Chondrocyte (in vitro differentiated cells): Measurements from ENCODE around the gene NT5DC1. TPM values are rescaled to one million over a fixed set of nuclear protein-coding genes. Genes with fewer than 3 reads are reported as not detected.
A peak's percentile ranks its signal among the peaks of the same experiment; 100 is the strongest.

Experiments
- DNase-seq: peaks from one replicate; pipeline ENCODE4 v3.0.0; 2021; ENCODE audit warnings: mixed read lengths, low spot score
- H3K27ac Mint-ChIP-seq: one replicate; pipeline ENCODE4 v1.8.0; 2021; ENCODE audit warnings: mild to moderate bottlenecking, moderate library complexity, mixed read lengths; ENCODE audit not compliant: unreplicated experiment
- H3K27me3 Mint-ChIP-seq: 2 replicates; pipeline ENCODE4 v1.8.0; 2021; ENCODE audit warnings: low read depth, mixed read lengths
- H3K36me3 Mint-ChIP-seq: 2 replicates; pipeline ENCODE4 v1.8.0; 2021; ENCODE audit warnings: low read depth, mixed read lengths
- H3K4me1 Mint-ChIP-seq: 2 replicates; pipeline ENCODE4 v1.8.0; 2021; ENCODE audit warnings: low read depth, mild to moderate bottlenecking, mixed read lengths
- H3K4me3 Mint-ChIP-seq: one replicate; pipeline ENCODE4 v1.8.0; 2021; ENCODE audit warnings: mild to moderate bottlenecking, moderate library complexity, mixed read lengths; ENCODE audit not compliant: unreplicated experiment
- H3K9me3 Mint-ChIP-seq: 2 replicates; pipeline ENCODE4 v1.8.0; 2021; ENCODE audit warnings: low read depth, mixed read lengths
- total RNA-seq: library from RNA; stranded (reverse); gene quantifications from 3 replicates; pipeline ENCODE4 v1.2.1, GENCODE V29; 2021
- TF ChIP-seq, protein P1 (sequence below): fragments of 200-600 bp; sonication (generic); IDR thresholded peaks from 2 replicates; pipeline ENCODE4 v1.5.0; 2021; ENCODE audit warnings: antibody characterized with exemption, mild to moderate bottlenecking, moderate library complexity

The NT5DC1 gene
- total RNA-seq, 1 donor from 2014 or later, result 20.6 TPM

DNA sequence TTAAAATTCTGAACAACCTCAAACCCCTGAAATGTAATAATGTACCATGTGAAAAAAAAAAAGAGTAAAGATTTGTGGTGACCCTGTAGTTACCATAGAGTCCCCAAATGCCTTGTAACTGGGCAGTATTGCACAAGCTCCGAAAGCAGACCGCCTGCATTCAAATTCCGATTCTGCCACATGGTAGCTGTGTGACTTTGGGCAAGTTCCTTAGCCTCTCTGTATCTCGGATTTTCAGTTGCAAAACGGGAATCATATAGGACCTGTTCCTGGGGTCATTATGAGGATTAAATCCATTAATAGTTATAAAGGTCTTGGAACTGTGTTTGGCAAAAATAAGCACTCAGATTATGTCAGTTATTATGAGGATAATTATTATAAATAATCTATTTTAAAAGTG, 109.7 kb downstream of the NT5DC1 start:
- Mint-ChIP-seq H3K4me1 (peaks cover 32% of the 10 kb centered on the region), H3K36me3 (no peaks in the 10 kb centered on the region), H3K27ac (no peak overlapping the region), H3K9me3 (no peaks in the 10 kb centered on the region), H3K4me3 (no peak overlapping the region), H3K27me3 (no peaks in the 10 kb centered on the region)
- TF ChIP-seq, protein P1, sequence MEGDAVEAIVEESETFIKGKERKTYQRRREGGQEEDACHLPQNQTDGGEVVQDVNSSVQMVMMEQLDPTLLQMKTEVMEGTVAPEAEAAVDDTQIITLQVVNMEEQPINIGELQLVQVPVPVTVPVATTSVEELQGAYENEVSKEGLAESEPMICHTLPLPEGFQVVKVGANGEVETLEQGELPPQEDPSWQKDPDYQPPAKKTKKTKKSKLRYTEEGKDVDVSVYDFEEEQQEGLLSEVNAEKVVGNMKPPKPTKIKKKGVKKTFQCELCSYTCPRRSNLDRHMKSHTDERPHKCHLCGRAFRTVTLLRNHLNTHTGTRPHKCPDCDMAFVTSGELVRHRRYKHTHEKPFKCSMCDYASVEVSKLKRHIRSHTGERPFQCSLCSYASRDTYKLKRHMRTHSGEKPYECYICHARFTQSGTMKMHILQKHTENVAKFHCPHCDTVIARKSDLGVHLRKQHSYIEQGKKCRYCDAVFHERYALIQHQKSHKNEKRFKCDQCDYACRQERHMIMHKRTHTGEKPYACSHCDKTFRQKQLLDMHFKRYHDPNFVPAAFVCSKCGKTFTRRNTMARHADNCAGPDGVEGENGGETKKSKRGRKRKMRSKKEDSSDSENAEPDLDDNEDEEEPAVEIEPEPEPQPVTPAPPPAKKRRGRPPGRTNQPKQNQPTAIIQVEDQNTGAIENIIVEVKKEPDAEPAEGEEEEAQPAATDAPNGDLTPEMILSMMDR, result no peak
- no peak for DNase-seq

DNA sequence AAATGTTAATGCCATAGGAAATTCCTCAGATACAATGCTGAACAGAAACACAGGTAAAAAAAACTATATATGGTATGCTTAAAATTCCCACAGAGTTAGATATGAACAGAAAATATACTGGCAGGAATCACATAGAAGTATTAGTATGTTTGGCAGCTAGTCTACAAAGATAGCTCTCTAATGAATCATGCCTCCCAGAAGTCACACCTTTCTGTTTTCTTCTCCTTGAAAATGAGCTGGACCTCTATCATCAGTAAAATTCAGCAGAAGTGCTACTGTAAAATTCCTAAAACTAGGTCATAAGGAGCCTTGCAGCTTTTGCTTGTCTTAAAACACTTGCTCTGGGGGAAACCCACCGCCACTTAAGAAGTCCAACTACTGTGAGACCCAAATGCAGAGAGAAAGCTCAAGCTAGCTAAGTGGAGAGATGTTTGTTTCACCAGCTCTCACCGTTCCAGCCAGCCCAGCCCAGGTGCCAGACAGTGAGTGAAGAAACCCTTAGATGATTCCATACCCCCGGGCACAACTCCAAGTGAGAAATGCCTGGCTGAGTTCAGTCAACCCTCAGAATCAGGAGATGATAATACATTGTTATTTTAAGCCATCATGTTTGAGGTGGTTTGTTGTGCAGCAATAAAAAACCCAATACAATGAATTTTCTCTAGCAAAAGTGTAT, 110.2 kb downstream of the NT5DC1 start:
- Mint-ChIP-seq H3K4me3 (no peak overlapping the region), H3K27ac (peak overlapping the region; percentile 8), H3K27me3 (no peaks in the 10 kb centered on the region), H3K4me1 (peaks cover 26% of the 10 kb centered on the region), H3K36me3 (no peaks in the 10 kb centered on the region), H3K9me3 (no peaks in the 10 kb centered on the region)
- DNase-seq, result no peak
- TF ChIP-seq, protein P1, result no peak

DNA sequence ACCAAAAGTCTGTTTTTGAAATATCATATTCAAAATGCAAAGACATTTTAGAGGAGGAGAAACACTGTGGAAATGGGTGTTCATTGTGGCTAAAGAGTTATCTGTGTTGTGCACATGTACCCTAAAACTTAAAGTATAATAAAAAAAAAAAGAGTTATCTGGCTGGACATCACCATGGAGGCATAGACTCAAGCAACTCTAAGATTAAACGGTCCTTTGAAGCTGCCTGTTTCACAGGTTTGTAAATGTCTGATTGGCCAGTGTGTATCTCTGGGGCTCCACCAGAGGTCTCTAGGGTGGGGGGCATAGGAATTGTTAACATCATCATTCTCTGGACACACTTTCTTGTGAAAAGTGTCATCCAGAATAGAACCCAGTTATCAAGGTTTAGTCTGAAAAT, 114.0 kb downstream of the NT5DC1 start:
- TF ChIP-seq, protein P1, result no peak
- Mint-ChIP-seq H3K9me3 (no peaks in the 10 kb centered on the region), H3K36me3 (no peaks in the 10 kb centered on the region), H3K4me3 (no peak overlapping the region), H3K4me1 (peaks cover 35% of the 10 kb centered on the region), H3K27ac (no peak overlapping the region), H3K27me3 (no peaks in the 10 kb centered on the region)
- no peak for DNase-seq

DNA sequence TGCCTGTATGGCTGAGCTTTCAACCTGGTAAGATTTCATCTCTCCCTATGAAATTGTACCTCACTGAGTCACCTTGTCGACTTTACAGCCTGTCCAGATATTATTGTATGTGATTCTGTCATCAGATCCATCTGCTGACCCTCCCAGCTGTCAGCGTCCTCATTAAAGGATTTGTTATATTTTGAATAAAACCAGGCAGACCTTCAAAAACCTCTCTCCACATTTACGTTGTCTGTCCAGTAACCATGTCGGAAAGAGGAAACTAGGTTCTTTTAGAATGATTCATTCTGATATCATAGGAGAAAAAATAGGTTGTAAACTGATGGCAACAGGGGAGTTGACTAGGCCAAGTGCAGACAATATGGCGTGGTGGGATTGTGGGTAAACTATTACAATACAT, 114.8 kb downstream of the NT5DC1 start:
- H3K9me3 Mint-ChIP-seq, result no peaks in the 10 kb centered on the region
- H3K36me3 Mint-ChIP-seq, result no peaks in the 10 kb centered on the region
- DNase-seq, result no peak
- TF ChIP-seq, protein P1, result no peak
- no peaks in the 10 kb centered on the region for H3K27me3 Mint-ChIP-seq
- no peak overlapping the region for H3K4me3 Mint-ChIP-seq
- peaks cover 38% of the 10 kb centered on the region for H3K4me1 Mint-ChIP-seq
- no peak overlapping the region for H3K27ac Mint-ChIP-seq

DNA sequence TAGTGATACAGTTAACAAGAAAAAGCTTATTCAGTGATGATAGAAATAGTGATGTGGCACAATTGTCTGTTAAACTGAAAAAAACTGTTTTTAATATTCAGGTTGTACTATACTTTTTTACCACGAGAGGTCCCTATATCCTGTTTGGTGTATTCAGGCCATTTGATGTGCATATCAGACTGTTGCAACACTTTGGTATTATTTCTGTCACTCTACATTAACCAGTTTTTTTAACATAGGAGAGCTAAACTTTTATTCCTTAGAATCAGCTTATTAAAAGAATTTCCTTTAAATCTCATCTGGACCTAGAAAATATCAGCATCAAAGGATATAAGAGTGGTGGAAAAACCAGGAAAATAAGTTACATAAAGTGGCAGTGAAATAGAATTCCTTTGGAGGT, 116.4 kb downstream of the NT5DC1 start:
- Mint-ChIP-seq H3K4me1 (peaks cover 45% of the 10 kb centered on the region), H3K4me3 (no peak overlapping the region), H3K27me3 (no peaks in the 10 kb centered on the region), H3K9me3 (no peaks in the 10 kb centered on the region), H3K36me3 (no peaks in the 10 kb centered on the region), H3K27ac (peak overlapping the region; percentile 72)
- TF ChIP-seq, protein P1, result peak; percentile 83
- DNase-seq, result no peak
